OCI-LY1 (cell line): Measurements from ENCODE around the gene OR9G1.

ENCODE experiments used
- CTCF ChIP-seq: fragments of 200-600 bp; sonication (generic), shearing (Covaris generic); IDR thresholded peaks from 2 replicates; pipeline ENCODE4 v1.5.1; 2017; ENCODE audit warnings: mild to moderate bottlenecking, antibody characterized with exemption, low read length, moderate library complexity, mixed read lengths
- EZH2 ChIP-seq: fragments of 200-600 bp; sonication (generic), shearing (Covaris generic); IDR thresholded peaks from 2 replicates; pipeline ENCODE4 v1.8.0; 2017; ENCODE audit warnings: borderline replicate concordance, mixed run types, mild to moderate bottlenecking, antibody characterized with exemption, low read length, moderate library complexity, mixed read lengths

GRCh38 chr11:56714206-56714605, 15.3 kb downstream of the OR9G1 start:
- no peak for TF ChIP-seq CTCF
- no peak for TF ChIP-seq EZH2
